Neuron (in vitro differentiated cells): ENCODE measurements around the gene PSD2.

Experiments used
- H2AFZ ChIP-seq: one replicate; pipeline ENCODE4 v1.6.1; 2013; ENCODE audit warnings: low read depth, mild to moderate bottlenecking, inconsistent platforms, low read length, moderate library complexity
- H3K27me3 ChIP-seq: one replicate; pipeline ENCODE4 v1.6.1; 2013; ENCODE audit warnings: low read length; ENCODE audit not compliant: insufficient read depth
- H3K36me3 ChIP-seq: one replicate; pipeline ENCODE4 v1.6.1; 2013; ENCODE audit warnings: low read length; ENCODE audit not compliant: insufficient read depth
- H3K4me1 ChIP-seq: one replicate; pipeline ENCODE4 v1.6.1; 2013; ENCODE audit warnings: low read length; ENCODE audit not compliant: insufficient read depth
- H3K4me3 ChIP-seq: 2 replicates; pipeline ENCODE4 v1.5.1; 2013; ENCODE audit warnings: mild to moderate bottlenecking, low read length, moderate library complexity
- H3K9me3 ChIP-seq: one replicate; pipeline ENCODE4 v1.6.1; 2013; ENCODE audit warnings: low read length

Gene PSD2

DNA sequence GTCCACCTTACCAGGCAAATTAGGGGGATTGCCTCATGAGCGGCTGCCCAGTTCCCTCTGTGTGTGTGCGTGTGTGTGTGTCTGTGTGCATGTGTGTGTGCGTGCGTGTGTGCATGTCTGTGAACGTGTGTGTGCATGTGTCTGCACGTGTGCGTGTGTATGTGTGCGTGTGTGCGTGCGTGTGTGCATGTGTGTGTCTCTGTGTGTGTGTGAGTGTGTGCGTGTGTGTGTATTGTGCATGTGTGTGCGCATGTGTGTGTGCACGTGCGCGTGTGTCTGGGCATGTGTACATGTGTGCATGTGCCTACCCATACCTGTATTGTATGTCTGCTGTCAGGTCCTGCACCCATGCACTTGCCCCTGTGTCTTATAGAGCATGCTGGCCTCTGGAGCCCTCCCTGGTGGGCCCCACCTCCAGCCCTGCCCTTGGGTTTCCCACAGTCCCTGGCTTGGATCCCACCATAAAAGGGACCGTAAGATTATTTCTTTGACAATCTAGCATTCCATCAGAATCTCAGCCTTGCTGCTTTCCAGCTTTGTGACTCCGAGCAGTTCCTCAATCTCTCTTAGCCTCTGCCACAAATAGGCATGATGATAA lies 9.3 kb downstream of the PSD2 start:
- Histone ChIP-seq H3K4me1 (no peaks in the 10 kb centered on the region), H3K27me3 (peaks cover 41% of the 10 kb centered on the region), H2AFZ (no peak overlapping the region), H3K4me3 (no peak overlapping the region), H3K36me3 (no peaks in the 10 kb centered on the region), H3K9me3 (no peaks in the 10 kb centered on the region)

GRCh38 chr5:139805545-139805944 lies 9.9 kb downstream of the PSD2 start:
- H3K36me3 ChIP-seq = no peaks in the 10 kb centered on the region
- H3K4me3 ChIP-seq = no peak overlapping the region
- no peak overlapping the region for H2AFZ ChIP-seq
- no peaks in the 10 kb centered on the region for H3K4me1 ChIP-seq
- peaks cover 37% of the 10 kb centered on the region for H3K27me3 ChIP-seq
- no peaks in the 10 kb centered on the region for H3K9me3 ChIP-seq

DNA sequence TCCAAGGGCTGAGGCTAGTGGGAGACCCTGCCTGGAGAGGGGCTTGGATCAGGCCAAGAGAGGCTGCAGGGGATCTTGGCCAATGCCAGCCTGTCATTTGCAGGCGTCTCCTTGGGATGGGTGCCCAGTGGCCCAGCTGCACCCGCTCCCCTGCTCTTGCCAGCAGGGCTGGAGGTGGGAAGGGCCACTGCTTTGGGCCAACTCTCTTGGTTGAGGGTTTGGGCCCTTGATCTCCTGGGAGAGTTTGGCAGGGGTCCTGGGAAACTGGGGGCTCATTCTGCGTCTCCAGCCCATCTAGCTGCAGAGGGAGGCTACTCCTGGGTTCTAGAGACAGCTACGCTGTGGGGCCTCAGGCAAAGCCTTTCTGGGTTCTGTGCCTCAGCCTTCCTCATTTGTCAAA lies 10.5 kb downstream of the PSD2 start:
- H2AFZ ChIP-seq = no peak overlapping the region
- H3K27me3 ChIP-seq = peaks cover 37% of the 10 kb centered on the region
- no peaks in the 10 kb centered on the region for H3K9me3 ChIP-seq
- H3K4me3 ChIP-seq = no peak overlapping the region
- no peaks in the 10 kb centered on the region for H3K36me3 ChIP-seq
- no peaks in the 10 kb centered on the region for H3K4me1 ChIP-seq

GRCh38 chr5:139806726-139807646 lies 11.4 kb downstream of the PSD2 start:
- Histone ChIP-seq H2AFZ (no peak overlapping the region), H3K27me3 (peaks cover 29% of the 10 kb centered on the region), H3K36me3 (no peaks in the 10 kb centered on the region), H3K4me1 (no peaks in the 10 kb centered on the region), H3K4me3 (no peak overlapping the region), H3K9me3 (no peaks in the 10 kb centered on the region)

DNA sequence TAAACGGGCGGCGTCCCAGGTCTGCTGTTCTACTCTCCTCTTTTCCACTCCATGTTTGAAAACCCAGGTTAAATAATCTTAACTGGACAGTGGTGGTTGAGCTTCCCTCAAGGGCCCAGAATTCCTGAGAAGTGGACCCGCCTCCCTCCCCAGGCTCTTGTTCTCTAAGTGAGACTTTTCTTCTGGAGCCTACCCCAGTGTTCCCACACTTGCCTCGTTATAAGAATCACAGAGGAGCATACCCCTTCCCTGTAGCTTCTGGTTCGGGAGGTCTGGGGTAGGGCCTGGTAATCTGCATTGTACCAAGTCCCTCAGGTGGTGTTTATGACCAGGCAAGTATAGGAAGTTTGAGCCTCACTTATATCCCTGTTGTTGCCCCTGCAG lies 12.0 kb downstream of the PSD2 start:
- Histone ChIP-seq H3K9me3 (no peaks in the 10 kb centered on the region), H3K36me3 (no peaks in the 10 kb centered on the region), H3K27me3 (peaks cover 23% of the 10 kb centered on the region), H3K4me1 (no peaks in the 10 kb centered on the region), H2AFZ (no peak overlapping the region), H3K4me3 (no peak overlapping the region)

- no peaks in the 10 kb centered on the region for H3K4me1 ChIP-seq
- no peak overlapping the region for H2AFZ ChIP-seq
- no peaks in the 10 kb centered on the region for H3K36me3 ChIP-seq
- H3K9me3 ChIP-seq = no peaks in the 10 kb centered on the region
- H3K27me3 ChIP-seq = peaks cover 13% of the 10 kb centered on the region
- no peak overlapping the region for H3K4me3 ChIP-seq
These were observed 13.1 kb downstream of the PSD2 start for GRCh38 chr5:139808481-139809330.

DNA sequence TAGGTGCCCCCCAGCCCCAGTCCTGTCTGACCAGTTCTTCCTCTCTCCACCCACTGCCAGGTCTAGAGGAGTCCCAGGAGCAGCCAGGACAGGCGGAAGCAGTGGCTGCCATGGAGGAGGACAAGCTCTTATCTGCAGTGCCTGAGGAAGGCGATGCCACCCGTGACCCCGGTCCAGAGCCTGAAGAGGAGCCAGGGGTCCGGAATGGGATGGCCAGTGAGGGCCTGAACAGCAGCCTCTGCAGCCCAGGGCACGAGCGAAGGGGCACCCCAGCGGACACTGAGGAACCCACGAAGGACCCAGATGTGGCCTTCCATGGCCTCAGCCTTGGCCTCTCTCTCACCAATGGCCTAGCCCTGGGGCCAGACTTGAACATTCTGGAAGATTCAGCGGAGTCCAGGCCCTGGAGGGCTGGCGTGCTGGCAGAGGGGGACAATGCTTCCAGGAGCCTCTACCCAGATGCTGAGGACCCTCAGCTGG lies 13.8 kb downstream of the PSD2 start:
- Histone ChIP-seq H3K36me3 (no peaks in the 10 kb centered on the region), H3K4me1 (no peaks in the 10 kb centered on the region), H3K27me3 (peaks cover 10% of the 10 kb centered on the region), H3K9me3 (no peaks in the 10 kb centered on the region), H3K4me3 (no peak overlapping the region), H2AFZ (no peak overlapping the region)

GRCh38 chr5:139810341-139811273 lies 15.0 kb downstream of the PSD2 start:
- H3K4me3 ChIP-seq = no peak overlapping the region
- H3K27me3 ChIP-seq = peaks cover 10% of the 10 kb centered on the region
- no peaks in the 10 kb centered on the region for H3K9me3 ChIP-seq
- H2AFZ ChIP-seq = no peak overlapping the region
- H3K4me1 ChIP-seq = no peaks in the 10 kb centered on the region
- no peaks in the 10 kb centered on the region for H3K36me3 ChIP-seq

DNA sequence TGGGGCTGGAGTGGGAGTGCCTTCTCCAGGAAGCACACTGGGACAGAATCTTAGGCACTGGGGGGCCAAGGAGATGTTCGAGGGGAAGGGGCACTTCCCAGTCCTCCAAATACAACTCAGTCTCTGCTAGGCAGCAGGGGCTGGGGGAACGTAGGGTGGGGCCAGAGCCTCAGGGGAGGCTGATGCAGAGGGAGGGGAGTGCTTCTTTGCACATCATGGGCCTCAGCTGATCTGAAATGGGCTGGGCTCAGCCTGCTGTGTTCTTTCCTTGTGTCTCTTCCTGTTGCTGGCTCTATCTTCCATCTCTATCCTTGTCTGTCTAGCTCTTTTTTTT lies 15.6 kb downstream of the PSD2 start:
- Histone ChIP-seq H3K27me3 (peaks cover 8% of the 10 kb centered on the region), H3K4me3 (no peak overlapping the region), H3K9me3 (no peaks in the 10 kb centered on the region), H3K4me1 (no peaks in the 10 kb centered on the region), H3K36me3 (no peaks in the 10 kb centered on the region), H2AFZ (no peak overlapping the region)

GRCh38 chr5:139812323-139812722 lies 16.7 kb downstream of the PSD2 start:
- no peaks in the 10 kb centered on the region for H3K36me3 ChIP-seq
- no peak overlapping the region for H2AFZ ChIP-seq
- no peak overlapping the region for H3K4me3 ChIP-seq
- H3K9me3 ChIP-seq = no peaks in the 10 kb centered on the region
- peaks cover 7% of the 10 kb centered on the region for H3K27me3 ChIP-seq
- no peaks in the 10 kb centered on the region for H3K4me1 ChIP-seq

DNA sequence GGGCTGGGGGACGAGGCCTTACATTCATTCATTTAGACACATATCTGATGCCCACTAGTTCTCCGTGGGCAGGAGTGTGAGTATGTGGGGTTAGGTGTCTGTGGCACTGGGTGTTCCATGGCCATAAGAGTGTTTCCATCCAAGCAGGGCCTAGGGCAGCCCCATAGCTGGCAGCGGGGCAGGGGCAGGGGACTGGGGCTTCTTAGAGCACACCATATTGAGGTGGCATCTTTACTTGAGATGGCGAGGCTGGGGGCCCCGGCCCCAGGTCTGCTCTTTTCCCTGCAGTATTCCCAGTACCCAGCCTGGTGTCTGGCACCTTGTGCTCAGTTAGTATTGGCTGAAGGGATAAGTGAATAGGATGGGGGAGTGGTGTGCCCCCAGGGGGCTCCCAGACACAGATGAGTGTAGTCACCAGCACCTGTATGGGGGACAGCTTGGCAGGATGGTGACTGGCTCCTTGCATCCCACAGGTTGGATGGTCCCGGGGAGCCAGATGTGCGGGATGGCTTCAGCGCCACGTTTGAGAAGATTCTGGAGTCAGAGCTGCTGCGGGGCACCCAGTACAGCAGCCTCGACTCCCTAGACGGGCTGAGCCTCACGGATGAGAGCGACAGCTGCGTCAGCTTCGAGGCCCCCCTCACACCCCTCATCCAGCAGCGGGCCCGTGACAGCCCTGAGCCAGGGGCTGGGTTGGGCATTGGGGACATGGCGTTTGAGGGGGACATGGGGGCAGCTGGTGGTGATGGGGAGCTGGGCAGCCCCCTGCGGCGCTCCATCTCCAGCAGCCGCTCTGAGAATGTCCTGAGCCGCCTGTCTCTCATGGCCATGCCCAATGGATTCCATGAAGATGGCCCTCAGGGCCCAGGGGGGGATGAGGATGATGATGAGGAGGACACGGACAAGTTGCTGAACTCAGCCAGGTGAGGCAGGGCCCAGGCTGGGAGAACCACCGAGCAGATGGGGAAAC lies 17.5 kb downstream of the PSD2 start:
- Histone ChIP-seq H3K4me1 (no peaks in the 10 kb centered on the region), H3K27me3 (peaks cover 11% of the 10 kb centered on the region), H2AFZ (no peak overlapping the region), H3K4me3 (no peak overlapping the region), H3K36me3 (no peaks in the 10 kb centered on the region), H3K9me3 (no peaks in the 10 kb centered on the region)
